OCI-M2 (cell line): ENCODE measurements around the gene UGT1A3.
"Not testable (repeated sequence)": the region's sequence is repeated elsewhere in the genome, so short reads cannot be mapped to it uniquely, and the experiment has no call there.

Experiments
- DNase-seq: peaks from one replicate; lab custom pipeline; 2025; ENCODE audit not compliant: unreplicated experiment; lab: John Stamatoyannopoulos, UW

UGT1A3 gene

GRCh38 chr2:233707940-233708644 is 20.8 kb upstream of the UGT1A3 start:
- no peak for DNase-seq

- DNase-seq: no peak
Measured at GRCh38 chr2:233708942-233709341, 19.9 kb upstream of the UGT1A3 start.

- DNase-seq: no peak
Measured at GRCh38 chr2:233711312-233712008, 17.4 kb upstream of the UGT1A3 start.

- no peak for DNase-seq
Measured at GRCh38 chr2:233712611-233713261, 16.1 kb upstream of the UGT1A3 start, which contains the start of gene UGT1A5. UGT1A5 (plus strand) TSS chr2:233712907; CDS start chr2:233712992, 85 bp downstream.

- DNase-seq: no peak
Measured at GRCh38 chr2:233713262-233713615, 15.6 kb upstream of the UGT1A3 start.

GRCh38 chr2:233714121-233714520 is 14.7 kb upstream of the UGT1A3 start:
- DNase-seq: no peak

- DNase-seq: no peak
Measured at GRCh38 chr2:233718552-233718951, 10.3 kb upstream of the UGT1A3 start, which contains the start of gene UGT1A4. UGT1A4 (plus strand) TSS chr2:233718736; CDS start chr2:233718821, 85 bp downstream.

GRCh38 chr2:233736868-233737653 is 8.2 kb downstream of the UGT1A3 start:
- not testable (repeated sequence) for DNase-seq

- DNase-seq: no peak
Measured at GRCh38 chr2:233740870-233741269, 12.0 kb downstream of the UGT1A3 start.

- no peak for DNase-seq
Measured at GRCh38 chr2:233743464-233744259, 14.8 kb downstream of the UGT1A3 start.

GRCh38 chr2:233745073-233745755 is 16.4 kb downstream of the UGT1A3 start:
- no peak for DNase-seq

- DNase-seq: not testable (repeated sequence)
Measured at GRCh38 chr2:233745838-233746237, 17.0 kb downstream of the UGT1A3 start.

GRCh38 chr2:233746475-233747282 is 17.8 kb downstream of the UGT1A3 start:
- DNase-seq: no peak

GRCh38 chr2:233747283-233747544 is 18.4 kb downstream of the UGT1A3 start:
- no peak for DNase-seq

- DNase-seq: not testable (repeated sequence)
Measured at GRCh38 chr2:233750689-233751088, 21.8 kb downstream of the UGT1A3 start.

- DNase-seq: not testable (repeated sequence)
Measured at GRCh38 chr2:233751212-233752009, 22.6 kb downstream of the UGT1A3 start.

- DNase-seq: no peak
Measured at GRCh38 chr2:233754872-233755611, 26.2 kb downstream of the UGT1A3 start.
